PC-9 (cell line): Measurements from ENCODE around the gene FFAR2.

Source experiments
- EZH2 ChIP-seq: fragments of 200-600 bp; sonication (generic); IDR thresholded peaks from 2 replicates; pipeline ENCODE4 v1.8.0; 2017; ENCODE audit warnings: antibody characterized with exemption, low read depth
- TF ChIP-seq, protein P1 (sequence below): fragments of 200-600 bp; sonication (generic); conservative IDR thresholded peaks from 2 replicates; pipeline ENCODE4 v1.6.1; 2017; ENCODE audit warnings: mixed run types, antibody characterized with exemption, mild to moderate bottlenecking, moderate library complexity

DNA sequence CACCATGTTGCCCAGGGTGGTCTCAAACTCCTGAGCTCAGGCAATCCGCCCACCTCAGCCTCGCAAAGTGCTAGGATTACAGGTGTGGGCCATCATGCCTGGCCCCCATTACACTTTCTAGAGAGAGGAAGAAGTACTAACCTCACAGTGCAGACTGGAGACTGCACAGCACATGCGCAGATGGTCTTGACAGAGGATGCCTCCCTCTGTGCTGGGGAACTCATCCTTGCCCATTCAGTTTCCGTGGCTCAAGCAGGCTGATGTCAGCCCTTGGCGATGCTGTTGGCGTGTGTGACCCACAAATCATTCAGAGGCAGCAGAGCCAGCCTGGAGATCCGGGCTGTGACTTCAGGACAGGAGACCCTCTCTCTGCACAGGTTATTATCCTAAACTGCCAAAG, 14.6 kb upstream of the FFAR2 start:
- TF ChIP-seq, protein P1, sequence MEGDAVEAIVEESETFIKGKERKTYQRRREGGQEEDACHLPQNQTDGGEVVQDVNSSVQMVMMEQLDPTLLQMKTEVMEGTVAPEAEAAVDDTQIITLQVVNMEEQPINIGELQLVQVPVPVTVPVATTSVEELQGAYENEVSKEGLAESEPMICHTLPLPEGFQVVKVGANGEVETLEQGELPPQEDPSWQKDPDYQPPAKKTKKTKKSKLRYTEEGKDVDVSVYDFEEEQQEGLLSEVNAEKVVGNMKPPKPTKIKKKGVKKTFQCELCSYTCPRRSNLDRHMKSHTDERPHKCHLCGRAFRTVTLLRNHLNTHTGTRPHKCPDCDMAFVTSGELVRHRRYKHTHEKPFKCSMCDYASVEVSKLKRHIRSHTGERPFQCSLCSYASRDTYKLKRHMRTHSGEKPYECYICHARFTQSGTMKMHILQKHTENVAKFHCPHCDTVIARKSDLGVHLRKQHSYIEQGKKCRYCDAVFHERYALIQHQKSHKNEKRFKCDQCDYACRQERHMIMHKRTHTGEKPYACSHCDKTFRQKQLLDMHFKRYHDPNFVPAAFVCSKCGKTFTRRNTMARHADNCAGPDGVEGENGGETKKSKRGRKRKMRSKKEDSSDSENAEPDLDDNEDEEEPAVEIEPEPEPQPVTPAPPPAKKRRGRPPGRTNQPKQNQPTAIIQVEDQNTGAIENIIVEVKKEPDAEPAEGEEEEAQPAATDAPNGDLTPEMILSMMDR: no peak
- TF ChIP-seq EZH2: no peak
